KG1 (cell line): Measurements from ENCODE around the gene LRFN2.

Source experiments
- DNase-seq: peaks from one replicate; lab custom pipeline; 2025; lab: John Stamatoyannopoulos, UW

Gene LRFN2

GRCh38 chr6:40586369-40587201 lies 579 bp downstream of the LRFN2 start:
- DNase-seq: no peak

DNA sequence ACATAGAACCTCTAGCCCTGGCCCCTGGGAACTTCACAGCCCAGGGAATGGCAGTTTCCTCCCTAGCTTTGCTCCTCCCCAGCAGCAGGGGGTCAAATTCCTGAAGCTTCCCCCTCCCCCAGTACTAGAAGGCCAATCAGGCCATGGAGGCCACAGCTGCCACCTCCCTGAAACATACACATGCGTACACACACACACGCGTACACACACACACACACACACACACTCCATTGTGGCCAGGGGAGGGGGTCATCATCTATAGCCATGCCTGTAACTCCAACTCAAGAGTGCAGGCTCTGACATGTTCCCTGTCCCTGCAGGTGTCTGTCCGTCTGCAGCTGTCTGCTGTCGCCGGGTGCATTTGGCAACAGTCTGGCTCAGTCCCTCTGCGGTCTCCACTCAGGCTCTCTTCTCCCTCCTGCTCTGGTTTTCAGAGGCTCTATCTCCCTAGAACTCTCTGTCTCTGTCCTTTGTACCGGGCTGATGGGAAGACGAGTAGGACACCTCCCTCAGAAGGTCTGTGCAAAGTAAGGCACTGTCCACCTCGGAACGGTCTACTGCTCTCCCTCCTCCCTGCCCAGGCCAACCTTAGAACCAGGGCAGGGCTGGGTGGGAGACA lies 1.4 kb downstream of the LRFN2 start:
- DNase-seq: no peak

DNA sequence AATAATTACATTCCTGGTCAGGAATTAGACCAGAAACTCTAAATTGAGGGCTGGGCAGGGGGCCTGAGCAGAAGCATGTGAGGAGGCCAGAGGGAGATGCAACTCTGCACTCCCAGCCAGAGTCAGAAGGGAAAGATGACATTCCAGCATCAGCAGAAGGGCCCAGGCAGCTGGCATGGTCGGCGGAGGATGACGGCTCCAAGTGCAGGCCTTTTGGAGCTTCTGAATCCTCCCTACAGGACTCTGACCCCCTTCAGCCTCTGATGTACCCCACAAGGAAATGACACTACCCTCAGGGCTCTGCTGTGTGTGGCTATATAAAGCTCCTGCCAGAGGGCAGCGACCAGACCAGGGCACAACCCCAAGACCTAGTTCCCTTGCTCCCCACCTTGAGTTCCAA lies 1.9 kb downstream of the LRFN2 start:
- DNase-seq: no peak

DNA sequence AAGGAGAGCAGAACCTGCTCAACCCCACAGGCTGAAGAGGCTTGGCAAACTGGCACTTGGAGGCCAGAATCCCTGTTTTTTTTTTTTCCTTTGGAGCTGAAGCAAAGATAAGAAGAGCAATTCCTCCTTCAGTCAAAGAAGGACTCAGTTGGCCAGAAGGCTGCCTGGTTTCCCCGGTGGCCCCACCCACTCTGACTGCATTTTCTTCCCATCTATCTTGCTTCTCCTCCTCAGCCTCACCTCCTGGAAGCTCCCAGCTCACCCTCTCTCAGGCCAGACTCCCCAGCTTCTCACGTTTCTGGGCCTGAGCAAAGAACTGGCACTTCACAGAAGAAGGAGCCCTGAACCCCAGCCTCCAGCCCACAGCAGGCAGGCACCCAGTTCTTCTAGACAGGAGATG lies 2.4 kb downstream of the LRFN2 start:
- DNase-seq: no peak

- DNase-seq: no peak
These were observed 3.5 kb downstream of the LRFN2 start for GRCh38 chr6:40583709-40584108.

GRCh38 chr6:40582892-40583291 lies 4.3 kb downstream of the LRFN2 start:
- DNase-seq: no peak

GRCh38 chr6:40579101-40579500 lies 8.1 kb downstream of the LRFN2 start:
- no peak for DNase-seq

GRCh38 chr6:40577672-40578071 lies 9.5 kb downstream of the LRFN2 start:
- no peak for DNase-seq

- no peak for DNase-seq
These were observed 13.9 kb downstream of the LRFN2 start for GRCh38 chr6:40573221-40573620.

DNA sequence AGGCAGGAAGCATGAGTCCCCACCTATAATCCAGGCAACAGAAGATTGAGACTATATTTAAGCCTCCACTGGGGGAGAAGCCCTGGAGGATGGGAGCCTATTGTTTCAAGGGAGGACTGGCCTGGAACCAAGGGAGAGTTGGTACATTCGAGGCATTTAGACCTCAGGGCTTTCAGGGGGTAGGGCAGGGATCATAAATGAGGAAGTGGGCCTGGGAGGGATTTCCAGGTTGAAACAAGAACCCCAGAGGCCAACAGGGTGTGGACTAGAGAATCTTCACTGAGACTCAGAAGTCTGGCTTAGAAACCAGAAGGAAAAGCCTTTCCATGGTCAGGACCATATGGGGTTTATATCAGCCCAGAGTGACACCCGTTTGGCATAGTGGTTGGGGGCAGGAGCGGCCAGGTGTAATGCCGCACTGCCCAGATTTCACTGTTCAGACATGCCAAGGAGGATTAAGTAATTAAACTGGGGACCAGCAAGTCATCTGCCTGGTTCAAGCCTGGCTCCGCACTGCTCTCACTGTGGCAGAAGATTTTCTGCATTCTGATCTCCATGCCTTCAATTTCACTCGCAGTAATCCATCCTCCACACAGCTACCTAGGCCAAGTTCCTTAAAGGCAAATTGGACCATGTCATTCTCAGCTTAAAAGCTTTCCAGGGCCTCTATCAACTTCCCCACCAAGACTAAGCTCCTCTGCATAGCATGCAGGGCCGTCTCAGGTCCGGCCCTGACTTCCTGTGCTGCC lies 17.8 kb downstream of the LRFN2 start:
- no peak for DNase-seq

- no peak for DNase-seq
These were observed 19.0 kb downstream of the LRFN2 start for GRCh38 chr6:40568062-40568708.

GRCh38 chr6:40563111-40563510 lies 24.1 kb downstream of the LRFN2 start:
- DNase-seq: no peak

- DNase-seq: no peak
These were observed 28.1 kb downstream of the LRFN2 start for GRCh38 chr6:40559056-40559455.

- no peak for DNase-seq
These were observed 29.1 kb downstream of the LRFN2 start for GRCh38 chr6:40558102-40558501.

DNA sequence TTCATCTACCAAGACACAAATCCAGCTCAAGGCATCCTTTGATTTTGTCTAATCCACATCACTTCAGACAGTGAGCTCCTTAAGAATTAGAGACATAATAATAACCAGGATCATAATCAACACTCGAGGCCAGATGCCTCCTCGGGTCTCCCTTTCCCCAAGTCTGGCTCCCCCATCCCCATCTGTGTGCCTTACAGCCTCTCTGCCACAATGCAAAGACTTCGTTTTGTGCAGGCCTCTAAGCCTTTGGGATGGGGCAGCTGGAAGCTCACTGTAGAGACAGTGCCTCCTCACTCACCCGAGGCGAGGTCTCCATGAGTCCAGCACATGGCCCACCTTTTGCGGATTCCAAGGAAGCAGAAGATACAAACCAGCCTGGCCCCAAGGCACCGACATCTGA lies 30.3 kb downstream of the LRFN2 start:
- DNase-seq: no peak

GRCh38 chr6:40556023-40556422 lies 31.1 kb downstream of the LRFN2 start:
- no peak for DNase-seq

DNA sequence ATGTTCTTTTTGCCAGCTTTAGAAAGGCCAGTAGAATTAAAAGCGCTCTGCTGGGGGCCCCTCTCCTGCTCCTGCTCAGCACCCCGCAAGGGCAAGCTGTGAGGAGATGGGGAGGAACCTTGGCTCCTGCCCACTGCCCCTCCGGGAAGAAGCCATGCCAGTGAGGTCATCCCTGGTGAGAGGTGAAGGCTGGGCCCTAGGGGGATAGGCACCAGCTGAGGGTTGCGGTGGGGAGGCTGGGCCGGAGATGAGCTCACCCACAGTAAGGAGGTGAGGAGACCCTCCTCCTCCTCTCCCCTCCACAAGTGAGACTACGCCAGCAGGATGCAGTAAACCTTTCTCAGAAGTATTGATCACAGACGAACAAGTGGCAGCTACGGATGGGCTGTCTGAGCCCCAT lies 32.1 kb downstream of the LRFN2 start:
- DNase-seq: no peak

- no peak for DNase-seq
These were observed 34.2 kb downstream of the LRFN2 start for GRCh38 chr6:40552941-40553340.

DNA sequence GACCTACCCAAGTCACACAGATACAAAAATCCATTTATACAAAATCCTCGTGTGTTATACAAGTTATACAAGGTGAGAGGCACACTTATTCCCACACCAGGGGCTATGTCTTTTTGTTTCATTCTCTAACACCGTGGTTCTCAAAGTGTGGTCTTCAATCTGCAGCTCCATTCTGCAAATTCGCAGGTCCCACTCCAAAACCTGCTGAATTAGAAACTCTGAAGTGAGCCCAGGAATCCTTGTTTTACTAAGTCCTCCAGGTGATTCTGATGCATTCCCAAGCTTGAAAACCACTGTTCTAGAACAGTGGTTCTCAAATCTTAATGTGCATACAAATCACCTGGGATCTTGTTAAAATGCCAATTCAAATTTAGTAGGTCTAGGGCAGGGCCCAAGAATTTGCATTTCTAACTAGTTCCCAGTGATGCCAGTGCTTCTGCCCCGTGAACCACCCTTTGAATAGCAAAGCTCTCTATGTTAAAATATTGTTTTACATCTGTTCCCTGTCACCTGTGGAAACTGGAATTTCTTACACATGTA lies 35.1 kb downstream of the LRFN2 start:
- no peak for DNase-seq

- no peak for DNase-seq
These were observed 36.7 kb downstream of the LRFN2 start for GRCh38 chr6:40550202-40551101.

GRCh38 chr6:40545954-40546353 lies 41.2 kb downstream of the LRFN2 start:
- DNase-seq: no peak
